NT2/D1 (cell line): Measurements from ENCODE around the gene SHC2.

Source experiments
- DNase-seq: peaks from one replicate; pipeline ENCODE4 v3.0.0-alpha.2; 2011; ENCODE audit warnings: low read depth, low spot score
- H3K27me3 ChIP-seq: 2 replicates; pipeline ENCODE4 v1.6.0; 2011; ENCODE audit warnings: mild to moderate bottlenecking; ENCODE audit not compliant: insufficient read length, insufficient read depth
- H3K36me3 ChIP-seq: 2 replicates; pipeline ENCODE4 v1.6.1; 2011; ENCODE audit warnings: mild to moderate bottlenecking, low read length, mixed read lengths; ENCODE audit not compliant: insufficient read depth, insufficient read length
- H3K4me1 ChIP-seq: 2 replicates; pipeline ENCODE4 v1.5.1; 2011; ENCODE audit not compliant: insufficient read depth, insufficient read length
- H3K4me3 ChIP-seq: 2 replicates; pipeline ENCODE4 v1.5.1; 2011; ENCODE audit warnings: low read depth; ENCODE audit not compliant: insufficient read length
- H3K9ac ChIP-seq: 2 replicates; pipeline ENCODE4 v1.6.0; 2011; ENCODE audit warnings: low read depth; ENCODE audit not compliant: insufficient read length
- H3K9me3 ChIP-seq: 2 replicates; pipeline ENCODE4 v1.5.1; 2011; ENCODE audit warnings: mild to moderate bottlenecking, low read length; ENCODE audit not compliant: insufficient read depth
- SUZ12 ChIP-seq: IDR thresholded peaks from 2 replicates; pipeline ENCODE4 v1.6.1; 2011; ENCODE audit not compliant: insufficient read length, insufficient read depth; ENCODE audit errors: extremely low read depth
- YY1 ChIP-seq: IDR thresholded peaks from 2 replicates; pipeline ENCODE4 v1.6.1; 2011; ENCODE audit not compliant: insufficient read length, insufficient read depth
- ZNF274 ChIP-seq: IDR thresholded peaks from 2 replicates; pipeline ENCODE4 v1.6.1; 2011; ENCODE audit warnings: mild to moderate bottlenecking, low read depth, low read length

The SHC2 gene

GRCh38 chr19:464208-464545 lies 3.3 kb upstream of the SHC2 start:
- TF ChIP-seq SUZ12 (no peak), YY1 (no peak), ZNF274 (no peak)
- no peak overlapping the region for H3K9ac ChIP-seq
- no peak for DNase-seq
- no peaks in the 10 kb centered on the region for H3K9me3 ChIP-seq
- peaks cover 9% of the 10 kb centered on the region for H3K4me1 ChIP-seq
- H3K36me3 ChIP-seq: no peaks in the 10 kb centered on the region
- H3K27me3 ChIP-seq: peaks cover 9% of the 10 kb centered on the region
- no peak overlapping the region for H3K4me3 ChIP-seq

- Histone ChIP-seq H3K36me3 (no peaks in the 10 kb centered on the region), H3K9ac (peak overlapping the region; percentile 26), H3K9me3 (no peaks in the 10 kb centered on the region), H3K4me3 (no peak overlapping the region), H3K4me1 (peaks cover 9% of the 10 kb centered on the region), H3K27me3 (peaks cover 9% of the 10 kb centered on the region)
- no peak for DNase-seq
- TF ChIP-seq SUZ12 (no peak), ZNF274 (no peak), YY1 (no peak)
These were observed 2.8 kb upstream of the SHC2 start for GRCh38 chr19:463483-464207.

- peak overlapping the region; percentile 53 for H3K4me3 ChIP-seq
- no peaks in the 10 kb centered on the region for H3K9me3 ChIP-seq
- peaks cover 9% of the 10 kb centered on the region for H3K4me1 ChIP-seq
- DNase-seq: no peak
- peaks cover 4% of the 10 kb centered on the region for H3K36me3 ChIP-seq
- no peak for TF ChIP-seq YY1
- TF ChIP-seq ZNF274: no peak
- no peak for TF ChIP-seq SUZ12
- peak overlapping the region; percentile 85 for H3K9ac ChIP-seq
- H3K27me3 ChIP-seq: peaks cover 9% of the 10 kb centered on the region
These were observed 1.1 kb upstream of the SHC2 start for GRCh38 chr19:461721-462551.

- peaks cover 9% of the 10 kb centered on the region for H3K27me3 ChIP-seq
- no peak for TF ChIP-seq YY1
- no peak for TF ChIP-seq ZNF274
- TF ChIP-seq SUZ12: no peak
- H3K9ac ChIP-seq: peak overlapping the region; percentile 76
- peak overlapping the region; percentile 53 for H3K4me3 ChIP-seq
- peaks cover 8% of the 10 kb centered on the region for H3K36me3 ChIP-seq
- no peak for DNase-seq
- H3K4me1 ChIP-seq: peaks cover 9% of the 10 kb centered on the region
- no peaks in the 10 kb centered on the region for H3K9me3 ChIP-seq
These were observed 915 bp downstream of the SHC2 start for GRCh38 chr19:459724-460511.

- Histone ChIP-seq H3K4me3 (no peak overlapping the region), H3K36me3 (peaks cover 13% of the 10 kb centered on the region), H3K27me3 (peaks cover 9% of the 10 kb centered on the region), H3K9me3 (no peaks in the 10 kb centered on the region), H3K4me1 (peaks cover 8% of the 10 kb centered on the region), H3K9ac (no peak overlapping the region)
- TF ChIP-seq ZNF274: no peak
- no peak for TF ChIP-seq SUZ12
- no peak for TF ChIP-seq YY1
- no peak for DNase-seq
These were observed 2.5 kb downstream of the SHC2 start for GRCh38 chr19:458091-459042.

GRCh38 chr19:457636-458035 lies 3.2 kb downstream of the SHC2 start:
- TF ChIP-seq YY1 (no peak), ZNF274 (no peak), SUZ12 (no peak)
- H3K9me3 ChIP-seq: no peaks in the 10 kb centered on the region
- H3K4me3 ChIP-seq: no peak overlapping the region
- H3K9ac ChIP-seq: no peak overlapping the region
- peaks cover 13% of the 10 kb centered on the region for H3K36me3 ChIP-seq
- no peak for DNase-seq
- peaks cover 6% of the 10 kb centered on the region for H3K4me1 ChIP-seq
- H3K27me3 ChIP-seq: peaks cover 8% of the 10 kb centered on the region
